Activated naive CD4-positive, alpha-beta T cell treated with Interleukin-2 at 50 U/mL for 16 hours (primary cell): ENCODE measurements around the gene MYO1G.
A peak's percentile ranks its signal among the peaks of the same experiment; 100 is the strongest.

Source experiments
- DNase-seq: peaks from one replicate; pipeline ENCODE4 v3.0.0-alpha.2; 2020

The MYO1G gene

DNA sequence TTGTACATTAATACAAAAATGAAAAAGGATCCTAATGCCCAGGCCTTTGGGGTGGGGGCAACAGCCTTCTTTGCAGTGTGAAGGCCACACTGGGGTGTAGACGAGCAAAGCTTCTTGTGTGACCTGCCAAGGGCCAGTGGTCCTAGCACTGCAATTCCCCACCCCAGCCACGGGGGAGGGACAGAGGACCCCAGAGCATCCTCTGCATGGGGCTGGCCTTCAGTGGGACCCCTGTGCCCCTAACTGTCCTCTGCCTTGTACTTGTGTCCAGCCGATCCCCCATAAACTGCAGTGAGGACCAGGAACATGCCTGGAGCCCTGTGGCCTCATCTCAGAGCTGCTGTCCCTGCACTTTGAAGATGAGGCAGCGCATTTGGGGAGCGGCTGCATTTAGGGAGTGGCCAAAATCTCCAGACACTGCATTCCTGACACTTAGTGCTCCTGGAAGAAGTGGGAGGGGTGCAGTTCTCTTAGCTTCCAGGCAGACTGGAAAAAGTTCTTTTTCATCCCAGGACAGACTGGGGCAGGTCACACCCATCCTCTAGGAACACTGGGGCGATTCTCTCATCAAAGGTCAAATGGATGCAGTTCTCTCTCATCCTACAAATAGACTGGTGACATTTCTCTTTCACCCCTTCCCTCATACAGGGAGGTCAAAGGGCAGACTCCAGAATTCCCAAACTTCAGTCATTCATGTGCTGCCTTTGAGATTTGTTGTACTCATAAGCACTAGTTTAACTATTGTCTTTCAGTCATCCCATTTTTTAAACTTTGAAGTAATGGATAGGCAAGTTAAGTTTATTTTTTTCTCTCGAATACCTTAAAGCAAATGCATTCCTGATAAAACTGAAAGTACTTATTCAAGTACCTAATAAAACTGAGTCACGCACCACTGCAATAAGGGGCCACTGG, 922 bp upstream of the MYO1G start:
- no peak for DNase-seq

DNA sequence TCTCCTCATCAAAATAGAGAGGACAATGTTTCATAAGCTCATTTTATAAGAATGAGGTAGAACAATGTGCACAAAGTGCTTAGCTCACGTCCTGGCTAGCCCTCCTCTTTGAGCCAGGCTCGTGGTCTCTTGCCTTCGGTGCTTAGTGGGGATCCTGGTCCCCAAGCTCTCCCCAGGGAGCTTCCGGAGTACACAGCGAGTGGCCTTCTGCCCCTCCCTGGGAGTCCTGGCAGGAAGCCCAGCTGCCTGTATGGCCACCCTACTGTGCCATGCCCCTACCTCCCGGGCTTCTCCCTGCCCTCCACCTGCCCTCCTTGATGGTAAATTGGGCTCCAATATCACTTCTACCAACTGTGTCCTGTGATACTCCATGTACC, 868 bp downstream of the MYO1G start:
- DNase-seq, result no peak

DNA sequence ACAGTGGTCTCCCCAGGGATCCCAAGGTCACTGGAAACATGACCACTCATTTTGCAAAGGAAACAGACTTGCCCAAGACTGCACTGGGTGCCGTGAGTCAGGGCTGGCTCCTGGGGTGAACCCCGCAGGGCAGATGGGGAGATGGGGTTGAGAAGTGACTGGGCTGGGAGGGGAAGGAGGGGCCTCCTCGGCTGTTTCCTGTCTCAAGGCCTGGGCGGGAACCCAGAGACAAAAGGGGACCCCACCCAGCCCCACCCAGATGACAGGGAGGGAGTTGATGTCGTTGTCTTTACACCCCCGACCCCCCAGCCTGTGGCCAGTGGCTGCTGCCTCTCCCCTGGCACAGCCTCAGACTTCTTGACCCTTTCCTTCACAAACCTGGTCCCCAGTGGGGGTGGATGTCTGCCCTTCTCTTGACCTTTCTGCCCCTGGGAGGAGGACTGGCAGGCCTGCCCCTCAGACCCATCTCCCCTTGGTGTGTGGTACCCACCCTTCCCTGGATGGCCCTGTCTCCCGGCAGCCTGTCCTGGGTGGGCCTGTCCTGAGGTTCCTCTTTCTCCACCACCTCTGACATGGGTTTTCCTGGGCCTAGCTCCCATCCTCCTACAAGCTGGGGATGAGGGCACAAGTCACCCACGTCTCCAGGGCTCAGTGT, 1.4 kb downstream of the MYO1G start:
- peak; percentile 82 for DNase-seq

DNA sequence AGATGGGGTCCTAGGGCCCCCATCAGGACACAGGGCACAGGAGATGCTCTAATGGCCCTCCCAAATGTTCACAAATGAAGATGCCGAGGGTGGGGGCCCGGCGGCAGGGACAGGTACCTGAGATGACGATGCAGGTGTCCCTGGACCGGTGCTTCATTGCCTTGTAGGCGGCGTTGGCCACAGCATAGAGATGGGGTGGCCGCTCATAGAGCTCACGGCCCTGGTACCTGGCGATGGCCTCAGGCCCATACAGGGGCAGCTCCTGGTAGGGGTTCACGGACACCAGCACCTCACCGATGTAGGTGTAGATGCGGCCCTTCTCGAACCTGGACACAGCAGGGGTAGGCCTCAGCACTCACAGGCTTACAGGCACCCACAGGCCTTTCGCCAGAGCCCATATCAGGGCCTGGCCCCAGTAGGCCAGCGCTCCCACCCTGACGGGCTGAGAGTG, 2.0 kb downstream of the MYO1G start:
- no peak for DNase-seq

DNA sequence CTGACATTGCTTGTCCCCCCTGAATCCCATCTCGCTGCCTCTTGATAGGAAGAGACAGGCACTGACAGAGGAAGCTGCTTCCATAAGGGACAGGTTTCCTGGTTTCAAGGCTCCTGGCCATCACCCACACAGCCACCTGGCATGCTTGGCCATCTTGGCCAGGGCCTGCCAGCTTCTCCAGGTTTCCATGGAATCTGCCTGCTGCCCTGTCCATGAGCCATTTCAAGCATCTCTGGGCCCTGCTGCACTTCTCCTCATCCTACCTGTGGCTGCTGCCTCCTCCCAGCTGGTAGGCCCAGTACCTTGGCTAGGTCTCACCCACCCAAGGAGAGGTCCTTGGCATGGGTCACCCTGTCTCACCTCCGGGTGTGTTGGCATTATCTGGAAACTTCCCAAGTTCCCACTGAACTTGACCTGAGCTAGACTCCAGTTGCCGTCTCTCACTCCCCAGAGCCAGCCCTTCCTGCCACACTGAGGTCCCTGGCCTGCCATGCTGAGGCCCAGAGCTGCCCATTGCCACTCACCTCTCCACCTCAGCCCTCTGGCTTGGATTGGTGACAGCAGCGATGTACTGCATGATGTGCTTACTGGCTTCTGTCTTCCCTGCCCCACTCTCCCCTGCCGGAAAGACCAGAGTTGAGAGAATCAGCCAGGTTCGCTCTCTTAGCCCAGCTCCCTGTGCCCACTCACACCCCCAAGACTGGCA, 2.6 kb downstream of the MYO1G start:
- no peak for DNase-seq

DNA sequence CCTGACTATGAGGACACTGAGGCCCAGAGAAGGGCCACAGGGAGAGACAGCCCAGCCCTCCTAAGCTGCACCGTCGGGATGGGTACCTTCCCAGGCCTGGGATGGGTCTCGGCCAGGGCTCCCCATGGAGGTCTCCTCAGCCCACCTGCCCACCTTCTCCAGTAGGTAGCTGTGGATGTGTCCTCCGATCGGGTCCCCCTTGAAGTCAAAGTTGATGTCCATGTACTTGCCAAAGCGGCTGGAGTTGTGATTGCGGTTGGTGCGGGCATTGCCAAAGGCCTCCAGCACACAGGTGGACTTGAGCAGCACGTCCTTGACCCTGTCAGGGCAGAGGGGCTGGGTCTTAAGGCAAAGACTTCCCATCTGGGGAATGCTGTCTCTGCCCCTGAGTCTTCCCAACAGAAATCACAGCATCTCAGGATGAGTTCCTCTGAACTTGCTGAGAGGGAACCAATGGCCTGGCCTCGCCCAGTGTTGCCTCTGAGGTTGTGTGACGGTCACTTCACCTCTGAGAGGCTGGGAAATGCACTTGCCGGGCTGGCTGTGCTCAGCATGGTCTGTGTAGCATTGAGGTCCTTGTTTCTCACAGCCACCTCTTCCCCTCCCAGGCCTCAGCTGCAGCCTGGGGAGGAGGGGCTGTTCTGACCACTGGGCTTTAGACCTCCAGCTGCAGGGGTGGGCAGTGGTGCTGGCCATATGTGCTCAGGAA, 3.3 kb downstream of the MYO1G start:
- no peak for DNase-seq

DNA sequence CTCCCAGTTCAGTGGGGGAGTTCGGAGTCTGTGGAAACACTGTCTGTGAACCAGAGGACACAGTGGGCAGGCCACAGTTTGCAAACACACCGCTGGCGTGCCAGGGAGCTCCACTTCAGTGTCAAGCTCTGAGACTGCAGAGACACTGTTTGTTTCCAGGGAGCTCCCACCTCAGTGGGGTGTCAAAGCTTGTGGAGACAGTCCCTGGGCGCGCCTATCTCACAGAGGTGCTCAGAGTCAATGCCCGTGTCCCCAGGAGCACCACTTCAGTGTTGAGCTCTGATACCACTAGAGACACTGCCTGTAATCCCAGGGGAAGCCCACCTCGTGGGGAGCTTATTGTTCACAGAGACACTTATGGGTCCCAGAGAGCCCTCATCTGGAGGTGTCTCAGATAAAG, 4.3 kb downstream of the MYO1G start:
- DNase-seq, result no peak

DNA sequence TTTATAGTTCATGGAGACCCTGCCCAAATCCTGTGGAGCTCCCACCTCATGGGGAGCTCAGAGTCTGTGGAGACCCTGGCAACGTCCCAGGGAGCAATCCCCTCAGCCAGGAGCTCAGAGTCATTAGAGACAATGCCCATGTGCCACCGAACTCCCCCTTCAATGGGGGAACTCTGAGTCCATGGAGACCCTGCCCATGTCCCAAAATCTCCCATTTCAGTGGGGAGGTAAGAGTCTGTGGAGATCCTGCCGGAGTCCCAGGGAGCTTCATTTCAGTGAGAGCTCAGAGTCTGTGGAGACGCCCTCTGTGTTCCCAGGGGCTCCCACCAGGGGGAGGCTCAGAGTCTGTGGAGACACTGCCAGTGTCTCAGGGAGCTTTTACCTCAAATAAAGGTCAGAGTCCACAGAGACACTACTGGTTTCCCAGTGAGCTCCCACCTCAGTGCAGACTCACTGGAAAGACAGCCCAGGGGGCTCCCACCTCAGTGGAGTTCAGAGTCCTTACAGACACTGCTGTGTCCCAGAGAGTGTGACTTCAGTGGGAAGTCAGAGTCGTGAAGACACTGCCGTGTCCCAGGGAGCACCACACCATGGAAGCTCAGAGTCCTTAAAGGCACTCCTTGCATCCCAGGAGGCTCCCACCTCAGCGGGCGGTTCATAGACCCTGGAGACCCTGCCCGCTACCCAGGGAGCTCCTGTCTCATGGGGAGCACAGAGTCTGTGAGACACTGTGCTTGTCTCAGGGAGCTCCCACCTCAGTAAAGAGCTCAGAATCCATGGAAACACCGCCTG, 5.0 kb downstream of the MYO1G start:
- peak; percentile 60 for DNase-seq

DNA sequence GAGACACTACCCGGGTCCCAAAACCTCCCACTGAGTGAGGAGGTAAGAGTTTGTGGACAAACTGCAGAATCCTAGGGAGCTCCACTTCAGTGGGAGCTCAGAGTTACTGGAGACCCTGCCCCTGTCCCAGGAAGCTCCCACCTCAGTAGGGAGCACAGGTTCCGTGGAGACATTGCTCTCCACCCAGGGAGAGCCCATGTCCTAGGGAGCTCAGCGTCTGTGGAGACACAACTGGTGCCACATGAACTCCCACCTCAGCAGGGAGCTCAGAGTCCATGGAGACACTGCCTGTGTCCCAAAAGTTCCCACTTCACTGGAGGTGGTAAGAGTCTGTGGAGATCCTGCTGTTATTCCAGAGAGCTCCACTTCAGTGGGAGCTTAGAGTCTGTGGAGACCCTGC, 6.3 kb downstream of the MYO1G start:
- DNase-seq, result no peak

DNA sequence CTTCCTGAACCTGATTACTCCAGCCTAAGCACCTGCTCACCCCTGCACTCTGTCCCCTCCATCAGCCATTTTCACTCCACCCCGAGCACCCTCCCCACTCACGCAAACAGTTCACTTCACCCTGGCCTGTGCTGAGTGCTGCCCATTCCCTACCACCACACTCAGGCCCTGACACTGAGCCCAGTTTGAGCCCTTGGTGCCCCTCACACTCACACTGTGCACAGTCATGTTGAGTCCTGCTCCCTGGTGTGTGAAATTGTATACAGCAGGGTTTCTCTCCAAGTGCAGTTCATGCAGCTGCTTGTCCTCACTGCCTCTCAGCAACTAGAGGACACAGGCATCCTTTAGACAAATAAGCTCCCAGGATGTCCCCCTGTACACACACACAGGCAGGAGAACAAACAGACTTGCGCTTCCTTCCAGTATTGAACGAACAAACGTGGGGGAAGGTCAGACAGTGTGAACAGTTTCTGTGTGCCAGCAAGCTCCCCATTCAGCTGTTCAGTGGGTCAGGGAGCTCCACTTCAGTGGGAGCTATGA, 6.8 kb downstream of the MYO1G start:
- no peak for DNase-seq

DNA sequence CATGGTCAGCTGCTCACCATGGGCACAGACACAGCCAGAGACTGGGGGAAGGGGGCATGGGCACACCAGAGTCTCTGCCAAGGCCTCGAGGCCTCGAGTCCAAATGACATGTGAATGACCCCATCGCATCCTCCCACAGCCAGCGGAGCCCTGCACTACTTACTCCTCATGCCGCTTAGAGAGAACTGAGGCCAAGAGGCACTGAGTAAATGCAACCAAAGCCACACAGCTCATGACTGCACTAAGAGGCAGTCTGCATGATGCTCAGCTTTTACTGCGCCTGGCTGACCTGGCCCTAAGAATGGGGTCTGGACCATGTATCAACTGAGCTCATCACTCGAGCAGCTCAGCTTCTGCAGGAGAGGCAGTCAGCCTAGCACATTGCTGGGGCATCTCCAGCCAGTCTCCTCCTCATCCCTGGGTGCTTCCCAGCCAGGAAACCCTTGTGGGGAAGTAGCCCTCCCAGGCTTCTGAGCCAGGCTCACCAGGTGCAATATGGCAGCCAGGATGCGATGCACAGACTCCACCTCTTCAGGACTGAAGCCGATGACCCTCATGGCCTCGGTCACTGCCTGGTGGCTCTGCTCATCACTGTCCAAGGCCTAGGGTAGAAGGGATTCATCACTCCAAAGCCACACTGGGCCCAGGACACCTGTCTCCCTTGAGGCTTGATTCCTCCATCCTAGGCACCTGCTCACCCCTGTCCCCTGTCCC, 7.5 kb downstream of the MYO1G start:
- no peak for DNase-seq

DNA sequence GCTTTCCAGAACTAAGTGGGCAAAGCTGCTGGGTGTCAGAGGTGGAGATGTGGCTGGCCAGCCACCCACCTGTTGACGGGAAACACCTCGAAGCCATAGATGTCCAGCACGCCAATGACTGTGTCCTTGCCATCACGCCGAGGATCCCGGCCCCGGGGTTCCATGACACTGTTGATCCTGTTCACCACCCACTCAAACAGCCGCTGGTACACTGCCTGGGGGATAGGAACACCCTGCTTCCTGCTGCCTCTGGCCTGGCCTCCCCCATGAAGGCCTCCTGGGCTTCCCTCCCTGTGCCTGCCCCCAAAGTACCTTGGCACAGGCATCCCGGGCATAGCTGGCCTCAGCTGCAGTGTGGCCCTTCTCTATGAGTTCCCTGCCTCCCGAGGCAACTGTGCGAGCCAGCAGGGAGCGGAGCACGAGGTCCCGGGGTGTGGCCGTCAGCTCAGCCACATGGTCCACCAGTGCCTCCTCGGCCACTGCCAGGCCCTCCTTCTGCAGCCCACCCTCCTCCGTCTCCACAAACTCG, 8.2 kb downstream of the MYO1G start:
- no peak for DNase-seq

DNA sequence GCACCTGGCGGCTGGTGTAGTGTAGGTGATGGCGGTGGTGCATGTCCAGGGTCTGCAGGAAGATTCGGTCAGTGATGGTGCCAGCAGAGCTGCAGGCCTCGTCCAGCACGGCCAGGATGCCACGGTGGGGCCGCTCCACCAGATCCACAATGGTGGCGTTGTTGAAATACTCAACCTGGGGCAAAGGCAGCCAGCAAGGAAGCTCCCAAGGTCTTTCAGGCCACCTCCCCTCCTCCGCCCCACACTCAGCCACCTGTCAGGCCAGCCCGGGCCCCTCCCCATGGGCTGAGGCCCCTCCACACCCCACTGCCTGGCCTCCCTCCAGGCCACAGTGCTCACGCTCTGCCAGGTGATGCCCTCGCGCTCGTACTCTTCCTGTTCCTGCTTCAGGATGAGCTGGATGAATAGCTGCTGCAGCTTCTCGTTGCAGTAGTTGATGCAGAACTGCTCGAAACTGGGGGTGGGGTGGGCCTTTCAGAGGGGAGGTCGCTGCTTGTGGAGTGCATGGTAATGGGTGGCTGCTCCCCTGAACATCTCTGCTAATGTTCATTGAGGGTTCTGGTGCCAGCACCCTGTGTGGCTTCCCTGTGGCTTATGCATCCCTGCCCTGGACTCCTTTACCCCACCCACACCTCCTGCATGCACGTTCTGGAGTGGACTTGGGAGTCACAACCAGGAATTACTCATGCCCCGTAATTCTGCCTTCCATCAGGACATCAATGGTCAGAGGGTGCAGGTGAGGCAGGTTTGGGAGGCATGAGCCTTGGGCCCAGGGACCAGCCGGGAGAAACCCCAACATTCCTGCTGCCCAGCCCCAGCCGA, 8.9 kb downstream of the MYO1G start:
- DNase-seq, result no peak

DNA sequence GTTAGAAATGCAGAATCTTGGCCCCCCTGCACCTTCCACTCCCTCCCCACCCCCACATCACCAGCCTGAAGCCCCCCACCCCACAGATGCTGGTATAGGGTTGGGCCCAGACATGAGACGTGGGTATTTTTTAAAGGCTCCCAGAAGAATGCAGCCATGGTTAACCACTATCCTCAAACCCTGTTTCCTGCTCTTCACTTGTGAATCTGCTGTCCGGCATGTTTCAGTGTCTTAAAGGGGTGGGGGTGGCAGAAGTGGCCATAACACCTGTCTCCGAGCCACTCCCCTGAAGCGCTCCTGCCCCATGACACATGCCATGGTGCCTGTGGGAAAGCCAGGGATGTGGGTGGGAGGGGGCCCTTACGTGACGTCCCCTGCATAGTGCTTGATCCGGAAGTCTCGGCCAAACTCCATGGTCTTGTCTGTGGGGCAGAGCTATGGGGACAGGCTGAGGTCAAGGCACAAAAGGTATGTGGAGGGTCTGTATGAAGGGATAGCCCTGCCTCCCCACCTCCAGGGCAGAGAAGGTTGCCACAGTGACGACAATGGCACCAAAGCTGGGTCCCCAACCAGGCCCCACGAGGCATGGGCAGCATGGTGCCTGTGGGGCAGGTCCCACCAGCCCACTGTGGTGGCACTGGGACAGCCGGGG, 9.6 kb downstream of the MYO1G start:
- no peak for DNase-seq

DNA sequence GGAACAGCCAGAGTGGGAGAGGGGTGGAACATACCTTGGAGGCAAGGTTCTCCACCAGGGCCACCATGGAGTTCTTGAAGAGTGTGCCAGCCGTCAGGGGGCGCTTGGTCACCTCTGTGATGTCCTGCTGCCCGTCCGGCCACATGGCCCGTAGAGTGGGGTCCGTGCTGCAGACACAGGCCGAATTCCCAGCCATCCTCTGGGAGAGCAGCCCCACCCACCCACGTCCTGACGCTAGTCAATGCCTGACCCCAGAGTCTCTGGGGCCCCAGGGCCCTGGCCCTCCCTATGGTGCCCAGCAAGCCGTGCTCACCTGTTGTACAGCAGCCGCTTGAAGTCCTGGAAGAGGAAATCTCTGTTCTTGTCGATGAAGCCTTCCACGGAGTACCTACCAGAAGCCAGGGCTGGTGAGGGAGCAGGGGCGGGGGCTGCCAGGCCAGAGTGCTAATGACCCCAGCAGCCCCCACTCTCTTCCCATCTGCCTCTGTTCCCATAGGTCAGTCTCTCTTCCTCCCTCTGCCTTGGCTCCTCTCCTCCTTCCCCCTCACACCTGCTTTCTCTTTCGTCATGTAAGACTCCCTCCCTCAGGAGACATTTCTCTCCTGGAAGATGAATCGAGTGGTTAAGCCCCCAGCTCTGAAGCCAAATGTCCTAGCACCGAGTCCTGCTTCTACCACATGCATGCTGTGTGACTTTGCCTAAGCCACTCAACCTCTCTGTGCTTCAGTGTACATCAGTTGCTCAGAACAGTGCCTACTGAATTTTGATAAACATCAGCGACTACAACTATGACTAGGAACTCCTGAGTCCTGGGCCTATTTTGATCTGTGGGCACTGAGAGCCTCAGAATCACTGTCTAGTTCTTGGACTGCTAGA, 11.0 kb downstream of the MYO1G start:
- DNase-seq, result no peak

DNA sequence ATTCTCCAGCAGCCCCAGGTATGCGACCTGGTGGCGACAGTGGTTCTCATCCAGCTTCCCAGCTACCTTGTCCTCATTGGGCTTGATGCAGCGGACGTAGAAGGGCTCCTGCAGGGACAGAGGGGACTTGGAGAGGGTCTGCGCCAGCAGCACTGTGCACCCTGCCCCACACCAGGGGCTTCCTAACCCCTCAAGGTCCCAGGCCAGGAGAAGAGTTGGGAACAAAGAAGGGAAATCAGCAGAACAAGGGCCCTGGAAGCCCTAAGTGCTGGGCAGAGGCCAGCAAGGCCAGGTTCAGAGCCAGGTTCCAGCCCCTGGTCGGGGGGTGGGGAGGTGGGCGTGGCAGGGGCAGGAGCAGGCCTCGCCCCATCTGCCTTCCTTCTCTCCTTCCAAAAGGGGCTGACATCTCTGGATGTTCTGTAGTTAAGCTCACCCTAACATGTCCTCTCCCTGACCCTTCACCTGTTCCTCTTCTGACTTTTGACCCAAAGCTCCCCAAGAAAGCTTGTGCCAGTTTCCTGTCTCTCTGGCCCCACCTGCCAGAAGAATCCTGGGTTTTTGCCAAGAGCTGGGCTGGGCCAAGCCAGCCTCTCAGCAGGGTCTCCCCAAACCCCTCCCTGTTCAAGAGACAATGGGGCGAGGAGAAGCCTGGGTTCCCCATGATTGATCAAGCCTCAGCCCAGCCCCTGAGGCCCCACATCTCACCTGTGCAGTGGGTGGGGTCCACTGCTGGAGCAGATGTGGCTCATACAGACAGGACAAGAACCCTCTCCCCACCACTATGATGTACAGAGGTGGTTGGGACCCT, 11.9 kb downstream of the MYO1G start:
- DNase-seq, result no peak

DNA sequence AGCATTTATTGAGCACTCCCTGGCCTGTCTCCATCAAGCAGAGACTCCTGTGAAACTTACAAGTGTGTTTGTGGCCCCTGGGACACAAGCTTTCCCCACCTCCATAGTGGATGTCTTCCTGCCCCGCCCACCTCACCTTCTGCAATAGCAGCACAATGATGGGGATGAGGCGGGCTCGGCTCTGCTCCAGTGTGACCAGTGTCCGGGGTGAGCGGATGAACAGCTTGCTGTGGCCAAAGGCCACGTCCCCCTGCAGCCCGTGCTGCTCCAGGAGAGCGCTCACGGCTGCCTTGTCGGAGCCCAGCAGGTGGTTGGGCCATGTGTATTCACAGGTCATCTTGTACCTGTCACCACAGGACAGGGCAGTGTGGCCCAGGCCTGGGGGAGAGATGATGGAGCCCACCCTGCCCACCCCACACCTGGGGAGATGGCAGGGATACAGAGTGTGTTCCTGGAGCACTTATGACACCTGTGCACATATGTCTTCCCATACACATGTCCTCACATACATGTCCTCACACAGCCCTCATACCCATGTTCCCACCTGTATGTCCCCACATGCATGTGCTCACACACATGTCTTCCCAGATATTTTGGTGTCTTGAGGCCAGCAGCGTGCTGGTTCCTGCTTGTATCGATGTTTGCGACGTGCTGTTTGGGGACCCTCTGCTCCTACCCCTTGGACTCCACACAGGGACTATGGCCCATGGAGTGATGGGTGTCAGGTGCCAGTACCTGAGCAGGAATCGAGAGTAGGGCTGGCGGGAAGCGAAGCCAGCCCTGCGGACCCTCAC, 12.7 kb downstream of the MYO1G start:
- DNase-seq, result no peak
